SKM-1 (cell line): Measurements from ENCODE around the gene STPG2.

Experiments
- DNase-seq: peaks from one replicate; lab custom pipeline; 2025; ENCODE audit not compliant: unreplicated experiment; lab: John Stamatoyannopoulos, UW

STPG2 gene

GRCh38 chr4:98143001-98143899, at the start of gene STPG2:
Gene STPG2, minus strand, starts transcription at chr4:98143476.
- DNase-seq, result peak; percentile 89

DNA sequence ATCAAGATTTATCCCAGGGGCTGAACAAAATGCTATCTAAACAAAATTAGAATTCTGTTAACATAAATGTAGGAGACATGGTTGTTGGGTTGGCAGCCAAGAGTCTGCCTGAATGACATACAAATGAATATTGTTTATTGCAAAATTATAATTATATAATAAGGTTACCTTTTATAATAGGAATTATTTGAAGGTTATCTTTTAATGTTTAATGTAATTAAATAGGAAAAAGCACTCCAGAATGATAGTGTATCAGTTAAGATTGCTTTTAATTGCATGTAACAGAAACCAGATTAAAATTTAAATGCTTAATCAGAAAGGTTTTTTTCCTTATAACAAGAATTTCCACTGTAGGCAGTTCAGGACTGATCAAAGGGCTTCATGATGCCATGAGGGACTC, 42.0 kb upstream of the STPG2 start:
- no peak for DNase-seq

- no peak for DNase-seq
These were observed 38.5 kb upstream of the STPG2 start for GRCh38 chr4:98181809-98182208.

- DNase-seq, result no peak
These were observed 36.7 kb upstream of the STPG2 start for GRCh38 chr4:98179951-98180350.

DNA sequence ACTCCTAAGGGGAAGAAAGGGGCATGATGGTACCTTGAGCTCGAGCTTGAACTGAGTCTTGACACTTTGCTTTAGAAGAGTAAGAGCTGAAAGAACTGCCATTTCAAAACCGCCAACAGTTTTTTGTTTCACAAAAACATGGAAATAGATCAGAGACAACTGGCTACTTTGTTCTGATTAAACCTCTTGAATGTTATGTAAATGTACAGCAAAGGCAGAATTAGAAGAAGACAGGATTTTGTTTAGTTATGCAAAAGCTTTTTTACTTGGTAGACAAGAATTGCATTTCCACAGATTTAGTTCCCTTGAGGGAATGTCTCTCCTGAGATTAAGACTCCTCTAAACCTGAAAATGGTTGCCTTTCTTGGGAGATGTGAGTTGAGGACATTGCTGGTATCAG, 33.3 kb upstream of the STPG2 start:
- DNase-seq, result no peak

DNA sequence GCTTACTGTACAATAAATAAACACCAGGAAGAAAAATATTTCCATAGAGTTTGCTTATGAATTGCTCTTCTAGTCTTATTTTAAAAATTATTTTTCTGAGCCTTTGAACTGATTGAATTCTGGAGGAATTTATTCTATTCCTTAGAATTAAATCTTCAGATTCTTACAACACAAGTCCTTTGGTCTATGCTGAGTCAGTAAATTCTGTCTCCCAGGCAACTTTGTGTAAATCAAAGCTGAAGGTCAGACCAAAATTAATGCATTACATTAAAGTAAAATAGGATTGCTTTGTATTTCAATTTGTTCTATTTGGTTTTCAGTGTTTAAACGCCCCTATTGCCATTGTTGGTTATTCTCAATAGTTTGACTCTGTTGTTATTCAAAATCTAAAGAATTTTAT, 26.8 kb upstream of the STPG2 start:
- no peak for DNase-seq

GRCh38 chr4:98166731-98167041, 23.4 kb upstream of the STPG2 start:
- no peak for DNase-seq

GRCh38 chr4:98166025-98166730, 22.9 kb upstream of the STPG2 start:
- DNase-seq, result no peak

DNA sequence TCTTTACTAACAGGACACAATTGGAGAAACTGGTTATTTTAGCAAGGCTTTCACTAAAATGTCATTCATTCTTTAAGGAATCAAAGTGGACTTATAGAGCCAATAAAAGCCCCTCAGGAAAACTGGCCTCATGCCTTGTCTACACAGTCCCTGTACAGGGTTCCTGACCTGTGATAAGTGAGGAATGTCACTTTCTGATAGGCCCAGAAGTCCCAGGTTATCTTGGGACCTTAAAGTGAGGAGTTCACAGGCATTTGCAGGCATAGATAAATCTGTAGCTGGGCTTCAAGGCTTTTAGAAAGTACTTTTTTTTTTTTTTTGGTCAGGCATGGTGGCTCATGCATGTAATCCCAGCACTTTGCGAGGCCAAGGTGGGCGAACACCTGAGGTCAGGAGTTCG, 19.4 kb upstream of the STPG2 start:
- DNase-seq, result no peak

- DNase-seq, result peak; percentile 22
These were observed 8.1 kb upstream of the STPG2 start for GRCh38 chr4:98151145-98151924.

GRCh38 chr4:98150092-98150761, 7.0 kb upstream of the STPG2 start:
- DNase-seq, result no peak

DNA sequence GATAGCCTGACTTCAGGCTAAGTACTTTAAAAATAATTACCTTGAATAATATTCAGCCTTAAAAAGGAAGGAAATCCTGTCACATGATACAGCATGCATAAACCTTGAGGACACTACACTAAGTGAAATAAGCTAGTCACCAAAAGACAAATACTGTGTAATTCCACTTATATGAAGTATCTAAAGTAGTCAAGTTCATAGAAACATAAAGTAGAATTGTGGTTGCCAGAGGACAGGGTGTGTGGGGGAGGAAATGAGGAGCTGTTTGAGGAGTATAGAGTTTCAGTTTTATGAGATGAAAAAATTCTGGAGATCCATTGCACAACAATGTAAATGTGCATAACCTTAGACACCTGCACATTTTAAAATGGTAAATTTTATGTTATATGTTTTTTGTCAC, 5.6 kb upstream of the STPG2 start:
- no peak for DNase-seq

DNA sequence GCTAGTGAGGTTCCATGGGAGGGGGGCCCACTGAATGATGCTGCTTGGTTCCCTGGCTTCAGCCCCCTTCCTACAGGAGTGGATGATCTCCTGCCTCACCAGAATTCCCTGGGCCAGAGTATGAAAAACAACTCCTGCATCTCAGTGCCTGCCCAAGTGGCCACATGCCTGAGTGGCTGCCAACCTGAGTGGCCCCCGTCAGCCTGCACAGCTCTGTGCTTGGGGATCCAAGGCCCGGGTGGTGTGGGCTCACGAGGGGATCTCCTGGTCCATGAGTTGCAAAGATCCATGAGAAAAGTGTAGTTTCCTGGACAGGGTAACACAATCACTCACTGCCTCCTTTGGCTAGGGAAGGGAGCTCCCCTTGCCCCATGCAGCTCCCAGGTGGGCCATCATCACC, 17.1 kb downstream of the STPG2 start:
- no peak for DNase-seq

DNA sequence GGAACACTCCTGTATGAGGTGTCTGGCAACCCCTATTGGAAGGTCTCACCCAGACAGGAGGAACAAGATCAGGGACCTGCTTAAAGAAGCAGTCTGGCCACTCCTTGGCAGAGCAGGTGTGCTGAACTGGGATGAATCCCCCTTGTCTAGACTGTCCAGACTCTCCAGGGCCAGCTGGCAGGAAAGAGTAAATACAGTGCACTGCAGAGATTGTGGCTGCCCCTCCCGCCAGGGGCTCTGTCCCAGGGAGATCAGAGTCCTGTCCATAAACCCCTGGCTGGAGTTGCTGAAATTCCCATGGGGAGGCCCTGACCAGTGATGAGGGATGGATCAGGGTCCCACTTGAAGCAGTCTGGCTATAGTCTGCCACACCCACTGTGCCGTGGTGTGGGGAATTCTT, 17.7 kb downstream of the STPG2 start:
- DNase-seq, result no peak

DNA sequence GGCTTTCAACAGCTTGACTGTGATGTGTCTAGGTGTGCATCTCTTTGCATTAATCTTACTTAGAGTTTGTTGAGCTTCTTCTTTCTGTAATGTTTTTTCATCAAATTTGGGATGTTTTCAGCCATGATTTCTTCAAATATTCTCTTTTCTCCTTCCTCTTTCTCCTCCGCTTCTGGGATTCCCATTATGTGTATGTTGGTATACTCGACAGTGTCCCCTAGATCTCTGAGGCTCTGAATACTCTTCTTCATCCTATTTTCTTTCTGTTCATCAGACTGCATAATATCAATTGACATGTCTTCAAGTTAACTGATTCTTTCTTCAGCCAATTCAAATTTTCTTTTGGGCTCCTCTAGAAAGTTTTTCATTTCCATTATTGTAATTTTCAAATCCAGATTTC, 25.9 kb downstream of the STPG2 start:
- DNase-seq, result no peak

GRCh38 chr4:98113012-98113411, 30.3 kb downstream of the STPG2 start:
- no peak for DNase-seq

GRCh38 chr4:98110929-98111328, 32.3 kb downstream of the STPG2 start:
- no peak for DNase-seq

GRCh38 chr4:98110214-98110613, 33.1 kb downstream of the STPG2 start:
- no peak for DNase-seq

GRCh38 chr4:98102660-98103059, 40.6 kb downstream of the STPG2 start:
- no peak for DNase-seq

DNA sequence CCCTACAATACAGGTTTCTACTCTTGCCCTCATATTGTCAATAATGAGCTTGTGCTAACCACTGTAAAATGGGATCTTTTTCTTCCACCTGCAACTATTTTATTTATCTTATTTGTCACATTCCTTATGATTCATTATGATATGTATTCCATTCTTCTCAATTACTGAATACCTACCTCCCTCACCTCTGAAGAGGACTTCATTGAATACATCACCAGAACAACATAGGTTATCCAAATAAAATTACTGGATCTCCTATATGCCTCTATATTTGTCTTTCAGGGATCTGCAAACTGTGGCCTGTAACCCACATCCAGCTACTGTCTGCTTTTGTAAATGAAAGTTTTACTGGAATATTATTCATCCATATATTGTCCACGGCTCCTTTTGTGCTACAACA, 41.3 kb downstream of the STPG2 start:
- DNase-seq, result no peak

DNA sequence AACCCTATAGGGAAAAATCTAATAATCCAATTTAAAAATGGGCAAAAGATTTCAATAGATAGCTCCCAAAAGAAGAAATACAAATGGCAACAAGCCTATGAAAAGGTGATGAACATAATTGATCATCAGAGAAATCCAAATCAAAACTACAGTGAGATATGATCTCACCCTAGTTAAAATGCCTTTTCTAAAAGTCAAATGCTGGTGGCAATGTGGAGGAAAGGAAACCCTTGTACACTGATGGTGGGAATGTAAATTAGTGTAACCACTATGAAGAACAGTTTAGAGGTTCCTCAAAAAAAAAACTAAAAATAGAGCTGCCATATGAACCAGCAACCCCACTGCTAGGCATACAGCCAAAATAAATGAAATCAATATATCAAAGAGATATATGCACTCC, 44.5 kb downstream of the STPG2 start:
- DNase-seq, result no peak
